Measurements from ENCODE around the gene EFCAB9. TPM values are rescaled to one million over a fixed set of nuclear protein-coding genes. Genes with fewer than 3 reads are reported as not detected.

Gene EFCAB9
- total RNA-seq, 1 experiment from 2014 or later = not detected

DNA sequence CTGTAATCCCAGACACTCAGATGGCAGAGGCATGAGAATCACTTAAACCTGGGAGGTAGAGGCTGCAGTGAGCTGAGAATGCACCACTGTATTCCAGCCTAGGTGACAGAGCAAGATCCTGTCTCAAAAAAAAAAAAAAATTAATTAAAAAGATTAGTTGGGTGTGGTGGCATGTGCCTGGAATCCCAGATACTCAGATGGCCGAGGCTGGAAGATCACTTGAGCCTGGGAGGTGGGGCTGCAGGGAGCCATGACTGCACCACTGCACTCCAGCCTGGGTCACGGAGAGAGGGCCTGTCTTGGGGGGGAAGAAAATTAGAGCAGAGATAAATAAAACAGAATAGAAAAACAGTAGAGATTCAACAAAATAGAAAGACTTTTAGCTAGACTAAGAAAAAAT lies 54.7 kb downstream of the EFCAB9 start:
- Histone ChIP-seq H3K9me3 (ENCODE audit: control insufficient read depth in 1 of 2, insufficient read depth in 1 of 2, low read depth in 1 of 2, low read length in 2 of 2) (no peaks in the 10 kb centered on the region), H3K27me3 (ENCODE audit: insufficient read depth, low read length) (no peaks in the 10 kb centered on the region), H3K4me2 (ENCODE audit: low read length) (no peak overlapping the region), H2AFZ (ENCODE audit: low read depth, low read length, poor library complexity, severe bottlenecking) (no peak overlapping the region), H3K4me3 (replicated peaks in 1 of 2; ENCODE audit: low read depth in 1 of 2, low read length in 2 of 2) (no peak overlapping the region), H3K79me2 (ENCODE audit: insufficient read depth, low read length) (peaks cover 4% of the 10 kb centered on the region; the same call in 1 of the 2 replicates), H3K27ac (ENCODE audit: low read depth, low read length) (no peak overlapping the region), H4K20me1 (ENCODE audit: insufficient read depth) (peaks cover 4% of the 10 kb centered on the region; the same call in 1 of the 2 replicates), H3K36me3 (ENCODE audit: control insufficient read depth in 1 of 2, insufficient read depth in 2 of 2, low read length in 2 of 2) (no peaks in the 10 kb centered on the region), H3K9me2 (ENCODE audit: insufficient read depth) (no peaks in the 10 kb centered on the region), H3K9ac (ENCODE audit: low read length) (no peak overlapping the region), H3K4me1 (ENCODE audit: control insufficient read depth in 1 of 2, insufficient read depth in 2 of 2, low read length in 2 of 2) (no peaks in the 10 kb centered on the region)
- CTCF ChIA-PET = no interaction called here
- TF ChIP-seq SIN3A (IDR thresholded peaks at IDR 0.05; ENCODE audit: low read depth) = no peak
- TF ChIP-seq POLR2A (IDR thresholded peaks at IDR 0.05; ENCODE audit: borderline replicate concordance, extremely low read depth, insufficient read depth, insufficient read length) = no peak
- no peak for TF ChIP-seq EZH2phosphoT487 (IDR thresholded peaks at IDR 0.05; ENCODE audit: borderline replicate concordance)
- TF ChIP-seq JUND (IDR thresholded peaks at IDR 0.05) = no peak
- TF ChIP-seq CBX3 (IDR thresholded peaks at IDR 0.05; ENCODE audit: low read depth) = no peak
- TF ChIP-seq EGR1 (IDR thresholded peaks at IDR 0.05; ENCODE audit: low read depth) = no peak
- no peak for TF ChIP-seq ELF1 (IDR thresholded peaks at IDR 0.05; ENCODE audit: borderline replicate concordance, low read depth)
- TF ChIP-seq YY1 (IDR thresholded peaks at IDR 0.05; ENCODE audit: extremely low read depth, insufficient replicate concordance, low read depth, low read length) = no peak
- intact Hi-C loops (cut with micrococcal nuclease) = no loop called here
- RAD21 ChIA-PET (ENCODE audit: low non-redundant PET in 1 of 2, low total read pairs in 2 of 2, uncharacterized antibody in 2 of 2, unreplicated experiment in 2 of 2) = no interaction called here
- POLR2A ChIA-PET = no interaction called here
- ATAC-seq = no peak
- no TSS peak for BruUV-seq (replicated peaks)
- DNase-seq (ENCODE audit: low read depth, low spot score) = no peak

DNA sequence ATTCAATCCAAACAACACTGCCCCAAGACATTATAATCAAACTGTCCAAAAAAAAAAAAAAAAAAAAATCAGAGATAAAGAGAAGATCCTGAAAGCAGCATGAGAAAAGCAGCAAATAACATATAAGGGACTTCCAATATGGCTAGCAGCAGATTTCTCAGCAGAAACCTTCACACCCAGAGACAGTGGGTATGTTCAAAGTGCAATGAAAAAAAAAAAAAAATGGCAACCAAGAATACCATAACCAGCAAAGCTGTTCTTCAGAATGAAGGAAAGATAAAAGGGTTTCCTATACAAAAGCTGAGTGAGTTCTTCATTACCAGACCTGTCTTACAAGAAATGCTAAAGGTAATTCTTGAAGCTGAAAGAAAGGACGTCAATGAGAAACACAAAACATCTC lies 57.4 kb downstream of the EFCAB9 start:
- Histone ChIP-seq H3K9me3 (ENCODE audit: control insufficient read depth in 1 of 2, insufficient read depth in 1 of 2, low read depth in 1 of 2, low read length in 2 of 2) (no peaks in the 10 kb centered on the region), H3K4me2 (ENCODE audit: low read length) (no peak overlapping the region), H3K9ac (ENCODE audit: low read length) (no peak overlapping the region), H3K4me1 (ENCODE audit: control insufficient read depth in 1 of 2, insufficient read depth in 2 of 2, low read length in 2 of 2) (no peaks in the 10 kb centered on the region), H3K79me2 (ENCODE audit: insufficient read depth, low read length) (no peaks in the 10 kb centered on the region; the same call in 1 of the 2 replicates), H3K36me3 (ENCODE audit: control insufficient read depth in 1 of 2, insufficient read depth in 2 of 2, low read length in 2 of 2) (no peaks in the 10 kb centered on the region), H2AFZ (ENCODE audit: low read depth, low read length, poor library complexity, severe bottlenecking) (no peak overlapping the region), H3K27ac (ENCODE audit: low read depth, low read length) (no peak overlapping the region), H3K9me2 (ENCODE audit: insufficient read depth) (no peaks in the 10 kb centered on the region), H3K4me3 (replicated peaks in 1 of 2; ENCODE audit: low read depth in 1 of 2, low read length in 2 of 2) (no peak overlapping the region), H4K20me1 (ENCODE audit: insufficient read depth) (no peaks in the 10 kb centered on the region), H3K27me3 (ENCODE audit: insufficient read depth, low read length) (no peaks in the 10 kb centered on the region)
- ChIA-PET RAD21 (ENCODE audit: low non-redundant PET in 1 of 2, low total read pairs in 2 of 2, uncharacterized antibody in 2 of 2, unreplicated experiment in 2 of 2) (no interaction called here), POLR2A (no interaction called here), CTCF (no interaction called here)
- ATAC-seq (no peak), DNase-seq (ENCODE audit: low read depth, low spot score) (no peak)
- intact Hi-C loops (cut with micrococcal nuclease) = no loop called here
- no TSS peak for BruUV-seq (replicated peaks)
- no peak for TF ChIP-seq POLR2A (IDR thresholded peaks at IDR 0.05; ENCODE audit: borderline replicate concordance, extremely low read depth, insufficient read depth, insufficient read length)
- TF ChIP-seq EZH2phosphoT487 (IDR thresholded peaks at IDR 0.05; ENCODE audit: borderline replicate concordance) = no peak
- TF ChIP-seq, protein P1, sequence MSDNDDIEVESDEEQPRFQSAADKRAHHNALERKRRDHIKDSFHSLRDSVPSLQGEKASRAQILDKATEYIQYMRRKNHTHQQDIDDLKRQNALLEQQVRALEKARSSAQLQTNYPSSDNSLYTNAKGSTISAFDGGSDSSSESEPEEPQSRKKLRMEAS (IDR thresholded peaks at IDR 0.05) = no peak
- TF ChIP-seq ZNF274 (IDR thresholded peaks at IDR 0.05; ENCODE audit: low read depth, low read length) = no peak
- TF ChIP-seq CEBPB (IDR thresholded peaks at IDR 0.05; ENCODE audit: low read depth) = no peak
- TF ChIP-seq YY1 (IDR thresholded peaks at IDR 0.05; ENCODE audit: extremely low read depth, insufficient replicate concordance, low read depth, low read length) = no peak
- no peak for TF ChIP-seq ATF3 (IDR thresholded peaks at IDR 0.05)
- TF ChIP-seq ZBTB33 (IDR thresholded peaks at IDR 0.05; ENCODE audit: extremely low read depth, insufficient replicate concordance, low read length) = no peak
- TF ChIP-seq ELF1 (IDR thresholded peaks at IDR 0.05; ENCODE audit: borderline replicate concordance, low read depth) = no peak
- no peak for TF ChIP-seq FOSL1 (IDR thresholded peaks at IDR 0.05; ENCODE audit: low read depth)
